Fibroblast of skin of right quadriceps (primary cell): ENCODE data around the gene MTMR12.
A peak's percentile ranks its signal among the peaks of the same experiment; 100 is the strongest.
"Not testable (repeated sequence)": the region's sequence is repeated elsewhere in the genome, so short reads cannot be mapped to it uniquely, and the experiment has no call there.

Experiments used
- DNase-seq: peaks from one replicate; pipeline ENCODE4 v3.0.0-alpha.2; 2013

MTMR12 gene

DNA sequence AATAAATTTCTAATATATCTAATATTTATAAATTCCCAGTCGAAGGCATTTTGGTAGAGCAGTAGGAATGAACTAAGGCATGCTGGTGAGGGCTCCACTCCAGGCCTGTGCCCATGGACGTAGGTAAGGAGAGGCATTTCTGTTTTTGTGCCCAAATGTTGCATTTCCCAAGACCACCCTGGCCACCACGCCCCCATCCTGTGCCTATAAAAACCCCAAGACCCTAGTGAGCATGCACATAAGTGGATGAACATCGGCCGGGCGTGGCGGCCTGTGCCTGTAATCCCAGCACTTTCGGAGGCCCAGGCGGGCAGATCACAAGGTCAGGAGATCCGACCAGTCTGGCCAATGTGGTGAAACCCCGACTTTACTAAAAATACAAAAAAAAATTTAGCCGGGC lies 10.1 kb upstream of the MTMR12 start:
- DNase-seq, result no peak

- DNase-seq, result not testable (repeated sequence)
Measured at GRCh38 chr5:32321787-32322186, 9.0 kb upstream of the MTMR12 start.

GRCh38 chr5:32320576-32320975 lies 7.8 kb upstream of the MTMR12 start:
- no peak for DNase-seq

- no peak for DNase-seq
Measured at GRCh38 chr5:32319926-32320543, 7.3 kb upstream of the MTMR12 start.

- no peak for DNase-seq
Measured at GRCh38 chr5:32319392-32319791, 6.7 kb upstream of the MTMR12 start.

DNA sequence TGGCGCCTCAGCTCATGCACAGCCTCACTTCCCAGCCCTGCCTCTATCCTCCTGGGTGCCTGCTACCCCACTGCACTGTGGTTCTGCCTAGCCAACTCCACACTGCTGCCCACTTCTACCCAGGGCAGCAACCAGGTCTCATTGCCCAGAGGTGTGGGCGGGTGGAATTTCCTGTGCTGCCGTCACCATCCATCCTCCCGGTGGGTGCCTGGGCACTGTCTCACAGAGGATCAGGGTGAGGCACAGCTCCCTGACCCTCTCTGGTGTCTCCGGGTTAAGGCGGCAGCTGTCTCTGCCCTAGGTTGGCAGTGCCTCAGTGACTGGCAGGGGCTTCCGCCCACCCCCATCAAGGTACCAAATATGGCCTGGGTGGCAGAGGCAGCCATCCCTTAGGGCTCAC lies 4.3 kb upstream of the MTMR12 start:
- no peak for DNase-seq

DNA sequence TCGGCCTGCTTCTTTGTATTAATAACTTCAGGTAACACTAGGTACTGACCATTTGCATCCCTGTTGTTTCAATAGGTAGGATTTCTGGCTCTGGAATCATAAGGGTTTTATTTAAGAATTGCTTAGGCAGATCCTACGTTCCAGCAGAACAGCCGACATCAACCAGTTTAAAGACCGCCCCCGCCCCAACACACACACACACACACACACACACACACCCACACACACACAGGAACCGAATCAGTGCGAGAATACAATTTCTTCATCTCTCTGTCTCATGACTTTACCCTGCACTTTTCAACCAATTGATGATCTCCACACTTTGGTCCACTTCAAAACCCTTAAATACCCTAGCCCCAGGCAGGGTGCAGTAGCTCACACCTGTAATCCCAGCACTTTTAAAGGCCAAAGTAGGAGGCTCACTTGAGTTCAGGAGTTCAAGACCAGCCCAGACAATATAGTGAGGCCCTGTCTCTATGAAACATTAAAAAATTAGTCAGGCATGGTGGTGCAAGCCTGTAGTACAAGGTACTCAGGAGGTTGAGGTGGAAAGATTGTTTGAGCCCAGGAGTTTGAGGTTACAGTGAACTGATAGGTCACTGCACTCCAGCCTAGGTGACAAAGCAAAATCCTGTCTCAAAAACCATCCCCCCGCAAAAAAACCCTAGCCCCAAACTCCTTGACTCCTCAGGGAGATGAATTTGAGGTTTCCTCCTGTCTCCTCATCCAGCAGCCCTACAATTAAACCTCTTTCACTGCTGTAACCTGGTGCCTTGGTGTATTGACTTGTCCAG lies 2.7 kb upstream of the MTMR12 start:
- DNase-seq, result no peak

DNA sequence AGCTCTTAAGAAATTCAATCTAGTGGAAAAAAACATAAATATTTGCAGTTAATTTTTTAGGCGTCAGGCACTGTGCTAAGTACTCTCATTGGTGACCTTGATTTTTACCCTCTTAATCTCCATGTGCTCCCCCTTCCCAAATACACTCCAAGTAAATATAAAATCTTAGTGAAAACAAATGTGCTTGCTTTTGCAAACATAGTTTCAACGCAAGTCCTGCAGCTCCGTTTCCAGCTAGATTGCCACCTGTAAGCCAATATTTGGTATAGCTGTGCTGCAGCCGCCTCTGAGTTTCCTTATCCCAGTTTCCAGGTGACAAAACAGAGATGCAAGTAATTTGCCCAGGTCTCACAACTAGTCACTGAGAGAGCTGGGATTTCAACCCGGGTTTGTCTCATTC lies 1.9 kb upstream of the MTMR12 start:
- DNase-seq, result no peak

DNA sequence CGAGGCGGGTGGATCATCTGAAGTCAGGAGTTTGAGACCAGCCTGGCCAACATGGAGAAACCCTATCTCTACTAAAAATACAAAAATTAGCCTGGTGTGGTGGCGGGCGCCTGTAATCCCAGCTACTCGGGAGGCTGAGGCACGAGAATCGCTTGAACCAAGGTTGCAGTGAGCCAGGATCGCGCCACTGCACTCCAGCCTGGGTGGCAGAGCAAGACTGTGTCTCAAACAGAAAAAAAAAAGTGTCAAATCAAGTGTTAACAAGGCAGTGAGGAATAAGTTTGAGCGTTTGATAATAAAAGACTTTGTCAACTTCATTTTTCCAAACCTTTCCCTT lies 1.4 kb upstream of the MTMR12 start:
- DNase-seq, result not testable (repeated sequence)

DNA sequence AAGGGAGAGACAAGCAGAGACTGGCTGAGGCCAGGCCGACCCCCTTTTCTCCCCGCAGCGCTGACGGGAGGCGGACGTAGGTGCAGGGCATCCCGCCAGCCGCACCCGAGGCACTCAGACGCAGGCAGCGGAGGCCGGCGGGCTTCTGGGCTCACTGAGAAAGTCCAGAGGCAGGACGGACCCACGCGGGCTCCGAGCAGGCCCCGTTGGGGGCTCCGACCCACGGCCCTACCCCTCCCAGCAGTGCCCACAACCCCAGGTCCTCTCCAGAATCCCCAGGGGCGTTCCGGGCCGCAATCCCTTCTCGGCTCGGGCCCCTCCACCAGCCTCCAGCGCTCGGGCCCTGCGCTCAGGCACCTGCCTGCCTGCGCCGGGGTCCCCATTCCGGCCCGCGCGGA lies 543 bp downstream of the MTMR12 start:
- DNase-seq, result peak; percentile 58

DNA sequence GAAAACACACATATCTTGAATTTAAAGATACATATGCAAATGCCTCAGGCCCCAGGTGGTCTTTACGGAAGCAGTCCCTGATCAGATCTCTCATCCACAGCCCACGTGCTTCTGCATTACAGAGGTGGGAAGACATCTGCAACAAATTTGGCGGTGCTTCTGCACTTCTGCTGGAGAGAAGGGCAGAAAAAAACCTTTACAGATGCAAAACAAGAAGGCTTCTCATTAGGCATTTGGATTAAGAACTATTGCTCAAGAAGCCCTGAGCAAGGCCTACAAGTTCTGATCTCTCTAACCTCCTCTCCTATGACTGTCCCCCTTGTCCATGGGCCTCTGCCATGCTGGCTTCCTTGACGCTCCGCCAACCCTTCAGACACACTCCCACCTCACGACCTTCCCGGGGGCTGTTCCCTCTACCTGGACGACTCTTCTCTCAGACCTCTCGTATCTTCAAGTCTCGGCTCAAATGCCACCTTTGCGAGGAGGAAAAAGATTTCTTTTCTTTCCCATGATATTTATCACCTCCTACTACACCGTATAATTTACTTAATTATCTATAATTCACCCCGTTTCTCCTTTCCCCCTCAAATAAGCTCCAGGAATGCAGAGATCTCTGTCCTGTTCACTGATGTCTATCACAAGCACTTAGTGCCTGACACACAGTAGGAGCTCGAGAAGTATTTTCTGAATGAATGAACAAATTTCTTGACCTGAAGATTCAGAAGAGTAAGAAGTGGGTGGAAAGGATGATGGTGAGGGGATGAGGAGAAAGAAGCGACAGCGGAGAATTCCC lies 1.1 kb downstream of the MTMR12 start:
- no peak for DNase-seq

DNA sequence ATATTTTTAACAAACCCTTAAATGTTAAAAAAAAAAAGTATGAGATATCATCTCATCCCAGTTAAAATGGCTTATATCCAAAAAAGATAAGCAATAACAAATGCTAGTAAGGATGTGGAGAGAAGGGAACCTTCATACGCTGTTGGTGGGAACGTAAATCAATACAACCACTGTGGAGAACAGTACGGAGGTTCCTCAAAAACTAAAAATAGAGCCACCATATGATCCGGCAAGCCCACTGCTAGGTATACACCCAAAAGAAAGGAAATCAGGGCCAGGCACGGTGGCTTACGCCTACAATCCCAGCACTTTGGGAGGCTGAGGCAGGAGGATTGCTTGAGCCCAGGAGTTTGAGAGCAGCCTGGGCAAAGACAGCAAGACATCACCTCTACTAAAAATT lies 3.0 kb downstream of the MTMR12 start:
- DNase-seq, result no peak

- no peak for DNase-seq
Measured at GRCh38 chr5:32308946-32309345, 3.8 kb downstream of the MTMR12 start.

- no peak for DNase-seq
Measured at GRCh38 chr5:32307769-32308194, 5.0 kb downstream of the MTMR12 start.

DNA sequence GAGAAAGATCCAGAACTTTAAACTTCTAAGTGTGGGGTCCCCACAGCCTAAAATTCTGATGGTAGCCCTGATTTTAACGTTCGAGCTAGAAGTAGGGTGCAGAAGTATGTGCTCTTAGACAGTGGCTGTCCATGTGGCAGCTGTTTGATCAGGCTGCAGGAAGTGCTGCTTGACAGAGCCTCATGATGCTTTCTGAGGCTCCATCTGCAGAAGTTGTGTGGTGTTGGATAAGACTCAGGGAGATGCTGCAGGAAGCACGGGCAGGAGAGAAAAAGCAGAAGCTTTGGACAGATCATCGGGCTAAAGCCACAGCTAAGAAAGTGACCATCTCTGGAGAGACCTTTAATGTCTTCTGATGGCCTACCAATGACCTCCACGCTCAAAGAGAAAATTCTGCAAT lies 8.1 kb downstream of the MTMR12 start:
- no peak for DNase-seq

GRCh38 chr5:32303755-32304120 lies 9.0 kb downstream of the MTMR12 start:
- DNase-seq, result no peak

GRCh38 chr5:32302835-32303754 lies 9.6 kb downstream of the MTMR12 start:
- no peak for DNase-seq

DNA sequence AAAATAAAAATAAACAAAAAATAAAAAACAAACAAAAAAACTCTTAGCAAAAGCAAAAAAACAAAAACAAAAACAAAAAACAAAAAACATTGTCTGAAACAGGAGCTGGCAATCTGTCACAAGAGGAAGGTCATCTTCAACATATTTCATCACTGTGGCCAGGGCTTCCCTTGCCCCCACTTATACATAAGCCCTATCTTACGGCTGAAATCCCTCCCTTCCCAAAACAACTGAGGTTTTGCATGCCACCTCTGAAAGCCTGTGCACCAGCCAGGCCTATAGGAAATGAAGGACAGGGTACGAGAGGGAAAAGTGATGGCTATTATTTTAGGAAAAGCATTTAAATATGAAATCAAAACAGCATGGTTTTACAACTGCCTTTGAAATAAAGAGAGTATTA lies 10.8 kb downstream of the MTMR12 start:
- DNase-seq, result no peak

- DNase-seq, result no peak
Measured at GRCh38 chr5:32299059-32299677, 13.6 kb downstream of the MTMR12 start.

DNA sequence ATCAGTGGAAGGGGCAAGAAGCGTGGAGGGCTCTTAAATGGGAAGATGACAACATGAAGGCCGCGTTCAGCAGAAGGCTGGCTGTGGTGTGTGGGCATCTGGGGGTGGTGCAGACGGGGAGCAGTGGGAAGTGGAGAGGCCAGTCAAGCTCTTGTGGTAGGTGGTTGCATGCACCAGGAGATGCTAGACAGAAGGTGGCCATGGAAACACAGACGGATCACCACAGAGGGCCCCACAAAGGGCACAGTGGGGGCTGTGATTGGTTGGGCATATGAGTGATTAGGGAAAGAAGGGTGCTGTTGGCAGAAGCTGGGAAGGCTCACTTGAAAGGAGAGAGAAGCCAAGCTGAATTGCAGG lies 14.7 kb downstream of the MTMR12 start:
- DNase-seq, result no peak

DNA sequence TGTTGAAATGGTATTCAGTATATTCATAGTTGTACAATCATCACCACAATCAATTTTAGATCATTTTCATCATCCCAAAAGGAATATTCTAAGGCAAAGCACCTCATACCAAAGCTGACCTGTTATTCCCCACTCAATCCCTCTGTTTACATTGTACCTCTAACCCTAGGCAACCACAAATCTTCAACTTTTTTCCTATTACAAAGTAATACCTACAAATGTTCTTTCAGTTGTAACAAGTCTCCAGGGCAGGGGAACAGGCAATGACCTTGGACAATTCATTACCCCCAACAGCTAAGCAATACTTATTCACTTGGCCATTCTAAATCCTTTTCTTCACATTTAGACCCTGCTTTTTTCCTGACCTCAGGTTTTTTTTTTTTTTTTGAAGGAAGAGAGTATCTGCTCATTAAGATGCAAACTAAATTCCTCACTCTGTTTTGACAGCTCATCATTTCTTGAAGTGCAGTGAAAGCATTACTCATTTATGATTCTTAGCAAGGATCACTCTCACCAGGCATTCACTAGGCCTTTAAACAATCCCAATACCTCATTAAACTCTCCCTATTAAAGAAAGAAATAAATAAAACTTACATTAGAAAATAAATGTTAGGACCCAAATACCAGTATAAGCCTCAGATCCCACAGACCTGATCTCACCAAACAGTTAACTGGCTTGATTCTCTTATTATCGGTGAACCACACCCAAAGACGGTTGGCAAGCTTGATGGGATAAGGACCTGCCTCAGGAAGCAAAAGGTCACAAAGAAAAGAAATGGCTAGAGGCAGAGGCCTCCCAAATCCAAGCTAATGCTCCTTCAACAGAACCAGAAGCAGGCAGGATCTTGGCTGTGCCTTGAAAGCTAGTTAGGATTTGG lies 15.3 kb downstream of the MTMR12 start:
- DNase-seq, result no peak
